ENCODE measurements around the gene POLR3C. TPM values are rescaled to one million over a fixed set of nuclear protein-coding genes. Genes with fewer than 3 reads are reported as not detected.

The POLR3C gene
- total and polyA plus RNA-seq, 2 of the 13 experiments (the other 11 are each of a cell fraction or from before 2014, with no cell fraction given) = 15.5 to 24.3 TPM

GRCh38 chr1:145891587-145892485, 67.8 kb downstream of the POLR3C start (continued):
- TF ChIP-seq ZNF280D (CRISPR knock-in tag; IDR thresholded peaks at IDR 0.05) (no peak), BCLAF1 (IDR thresholded peaks at IDR 0.05) (no peak), ZNF550 (CRISPR knock-in tag; IDR thresholded peaks at IDR 0.05; ENCODE audit: borderline replicate concordance) (no peak), JUN (CRISPR knock-in tag; IDR thresholded peaks at IDR 0.05) (peak; percentile 51; the same call in 1 of the 2 replicates), ZSCAN30 (CRISPR knock-in tag; IDR thresholded peaks at IDR 0.05) (0 out of 2 replicates have a peak, but pooled peaks have one; percentile 48), ZNF263 (CRISPR knock-in tag; IDR thresholded peaks at IDR 0.05) (peak; percentile 61), ZBTB7B (CRISPR knock-in tag; IDR thresholded peaks at IDR 0.05) (peak; percentile 91), RNF2 (conservative IDR thresholded peaks at IDR 0.05; ENCODE audit: low read depth) (no peak), SMAD3 (CRISPR knock-in tag; IDR thresholded peaks at IDR 0.05) (peak; percentile 44; the same call in 1 of the 2 replicates), GTF2F1 (IDR thresholded peaks at IDR 0.05; ENCODE audit: low read length) (peak; percentile 49; the same call in 1 of the 2 replicates), HOXA3 (CRISPR knock-in tag; IDR thresholded peaks at IDR 0.05) (peak; percentile 81), HNF1B (CRISPR knock-in tag; IDR thresholded peaks at IDR 0.05) (peak; percentile 92), ZNF580 (CRISPR knock-in tag; IDR thresholded peaks at IDR 0.05; ENCODE audit: borderline replicate concordance, low read depth) (peak; percentile 68; the same call in 1 of the 2 replicates), MED13 (CRISPR knock-in tag; IDR thresholded peaks at IDR 0.05) (peak; percentile 71), NR2C2 (CRISPR knock-in tag; IDR thresholded peaks at IDR 0.05; ENCODE audit: borderline replicate concordance) (peak; percentile 37; the same call in 1 of the 2 replicates), ATF1 (CRISPR knock-in tag; IDR thresholded peaks at IDR 0.05) (peak; percentile 48; the same call in 1 of the 2 replicates), NFIC (IDR thresholded peaks at IDR 0.05; ENCODE audit: low read length) (no peak; the same call in 1 of the 2 replicates), HNF4G (IDR thresholded peaks at IDR 0.05; ENCODE audit: borderline replicate concordance, low read depth, low read length) (no peak; the same call in 1 of the 2 replicates), HNF4G (CRISPR knock-in tag; IDR thresholded peaks at IDR 0.05; ENCODE audit: borderline replicate concordance, low read depth) (peak; percentile 51; the same call in 1 of the 2 replicates), ZNF724P (CRISPR knock-in tag; IDR thresholded peaks at IDR 0.05; ENCODE audit: borderline replicate concordance) (no peak), GFI1 (CRISPR knock-in tag; IDR thresholded peaks at IDR 0.05; ENCODE audit: borderline replicate concordance) (peak; percentile 70), BCL6 (CRISPR knock-in tag; IDR thresholded peaks at IDR 0.05) (peak; percentile 56; the same call in 1 of the 2 replicates), ISL2 (CRISPR knock-in tag; IDR thresholded peaks at IDR 0.05) (peak; percentile 83)
